HepG2 (cell line): ENCODE measurements around the gene CA4. TPM values are rescaled to one million over a fixed set of nuclear protein-coding genes. Genes with fewer than 3 reads are reported as not detected.

Experiments
- AHDC1 ChIP-seq: sonication (generic); formaldehyde crosslinking; IDR thresholded peaks from 2 replicates; pipeline ENCODE4 v1.5.1; 2020; ENCODE audit warnings: mild to moderate bottlenecking, missing genetic modification reagents, borderline replicate concordance
- FIP1L1 ChIP-seq: fragments of 200-400 bp; formaldehyde crosslinking; IDR thresholded peaks from 2 replicates; pipeline ENCODE4 v1.6.1; 2018; ENCODE audit warnings: low read depth, mild to moderate bottlenecking, low read length, moderate library complexity, borderline replicate concordance; ENCODE audit not compliant: insufficient read depth
- FOXK1 ChIP-seq: sonication (generic); formaldehyde crosslinking; IDR thresholded peaks from 2 replicates; pipeline ENCODE4 v1.4.0; 2020; ENCODE audit warnings: low read depth, missing genetic modification reagents, borderline replicate concordance
- KLF9 ChIP-seq: IDR thresholded peaks from 2 replicates; pipeline ENCODE4 v1.6.1; 2016; ENCODE audit warnings: low read depth
- PITX1 ChIP-seq: sonication (generic); formaldehyde crosslinking; IDR thresholded peaks from 2 replicates; pipeline ENCODE4 v1.5.1; 2020; ENCODE audit warnings: mild to moderate bottlenecking, missing genetic modification reagents
- SETDB1 ChIP-seq: sonication (generic); formaldehyde crosslinking; IDR thresholded peaks from 2 replicates; pipeline ENCODE4 v1.5.1; 2020; ENCODE audit warnings: missing genetic modification reagents, mild to moderate bottlenecking, borderline replicate concordance
- SOX6 ChIP-seq, 2 experiments: fragments of 450-650 bp in 1 of 2; sonication (generic) in 1 of 2; formaldehyde crosslinking in 1 of 2; IDR thresholded peaks; 2 replicates each; pipeline versions ENCODE4 v1.4.0 to v1.6.1; 2017 to 2020; ENCODE audit warnings: antibody characterized with exemption in 1 of 2, mild to moderate bottlenecking in 1 of 2, missing genetic modification reagents in 1 of 2
- SP4 ChIP-seq: sonication (generic); formaldehyde crosslinking; IDR thresholded peaks from 2 replicates; pipeline ENCODE4 v1.8.1; 2023; ENCODE audit warnings: mild to moderate bottlenecking, missing genetic modification reagents
- UBTF ChIP-seq: sonication (generic); formaldehyde crosslinking; IDR thresholded peaks from 2 replicates; pipeline ENCODE4 v1.4.0; 2020; ENCODE audit warnings: mild to moderate bottlenecking, missing genetic modification reagents
- ZFP36 ChIP-seq: fragments of 150-350 bp; IDR thresholded peaks from 2 replicates; pipeline ENCODE4 v1.6.1; 2018; ENCODE audit warnings: borderline replicate concordance, low read length, low read depth; ENCODE audit not compliant: partially characterized antibody
- ZFX ChIP-seq: sonication (generic); formaldehyde crosslinking; IDR thresholded peaks from 2 replicates; pipeline ENCODE4 v1.4.0; 2020; ENCODE audit warnings: mild to moderate bottlenecking, low read depth, missing genetic modification reagents, moderate library complexity
- ZKSCAN1 ChIP-seq: fragments of 150-350 bp; IDR thresholded peaks from 2 replicates; pipeline ENCODE4 v1.6.1; 2014; ENCODE audit warnings: low read length
- ZNF331 ChIP-seq: sonication (generic); formaldehyde crosslinking; IDR thresholded peaks from 2 replicates; pipeline ENCODE4 v1.4.0; 2020; ENCODE audit warnings: missing genetic modification reagents
- ZNF350 ChIP-seq: sonication (generic); formaldehyde crosslinking; IDR thresholded peaks from 2 replicates; pipeline ENCODE4 v1.4.0; 2020; ENCODE audit warnings: mild to moderate bottlenecking, low read depth, missing genetic modification reagents, borderline replicate concordance
- ZNF547 ChIP-seq: sonication (generic); formaldehyde crosslinking; IDR thresholded peaks from 2 replicates; pipeline ENCODE4 v1.5.1; 2020; ENCODE audit warnings: mild to moderate bottlenecking, missing genetic modification reagents
- ZNF572 ChIP-seq: sonication (generic); formaldehyde crosslinking; IDR thresholded peaks from 2 replicates; pipeline ENCODE4 v1.5.1; 2020; ENCODE audit warnings: mild to moderate bottlenecking, missing genetic modification reagents
- ZNF781 ChIP-seq: sonication (generic); formaldehyde crosslinking; IDR thresholded peaks from 2 replicates; pipeline ENCODE4 v1.5.1; 2020; ENCODE audit warnings: borderline replicate concordance, mild to moderate bottlenecking, missing genetic modification reagents; ENCODE audit errors: not compliant biosample characterization
- polyA plus RNA-seq, 8 experiments: library from polyadenylated mRNA; depleted of rRNA in 3 of 8; stranded (reverse) in 7 of 8; unstranded in 1 of 8; fragments of >200 nt; fragmentation: Illumina TruSeq in 4 of 8; extraction: Trizol in 4 of 8; gene quantifications; 2 replicates each; pipeline versions ENCODE4 v1.2.1 to v1.2.3, GENCODE V29; 2011 to 2016; ENCODE audit warnings: low read depth in 4 of 8, missing spikeins in 1 of 8, mixed read lengths in 1 of 8; ENCODE audit not compliant: insufficient read depth in 1 of 8
- total RNA-seq, 5 experiments: library from RNA; depleted of rRNA; stranded (reverse); fragments of >200 nt; fragmentation: Illumina TruSeq; extraction: Trizol; gene quantifications; 2 replicates each; pipeline ENCODE4 v1.2.3, GENCODE V29; 2016; ENCODE audit warnings: low read depth in 1 of 5

The CA4 gene
- total and polyA plus RNA-seq, 2 of the 13 experiments (the other 11 are each of a cell fraction or from before 2014, with no cell fraction given): not detected

- TF ChIP-seq ZFP36 (no peak), ZFX (CRISPR knock-in tag) (peak; percentile 90), ZNF781 (CRISPR knock-in tag) (peak; percentile 82), UBTF (CRISPR knock-in tag) (peak; percentile 75), ZNF572 (CRISPR knock-in tag) (0 out of 2 replicates have a peak, but pooled peaks have one; percentile 44), ZNF331 (peak; percentile 66), FOXK1 (CRISPR knock-in tag) (peak; percentile 61; the same call in 1 of the 2 replicates), SOX6 (IDR thresholded peaks at IDR 0.05) (no peak), SOX6 (CRISPR knock-in tag; IDR thresholded peaks at IDR 0.05) (peak; percentile 44), PITX1 (peak; percentile 66), ZNF547 (CRISPR knock-in tag) (no peak), SETDB1 (no peak), KLF9 (CRISPR knock-in tag) (0 out of 2 replicates have a peak, but pooled peaks have one; percentile 34), AHDC1 (CRISPR knock-in tag) (0 out of 2 replicates have a peak, but pooled peaks have one; percentile 26), SP4 (CRISPR knock-in tag) (peak; percentile 76), ZNF350 (peak; percentile 85; the same call in 1 of the 2 replicates), FIP1L1 (no peak), ZKSCAN1 (no peak)
These were observed 14.4 kb upstream of the CA4 start (continued) for GRCh38 chr17:60135151-60135950.
